GM21528 (cell line): ENCODE results near the gene IRGM.
A peak's percentile ranks its signal among the peaks of the same experiment; 100 is the strongest.
"Not testable (repeated sequence)": the region's sequence is repeated elsewhere in the genome, so short reads cannot be mapped to it uniquely, and the experiment has no call there.

Source experiments
- ATAC-seq: cut with Tn5 transposase; IDR thresholded peaks from one replicate; pipeline ENCODE4 v1.9.1; 2021; ENCODE audit warnings: mild to moderate bottlenecking, moderate library complexity; ENCODE audit not compliant: unreplicated experiment, low FRiP score

Gene IRGM

GRCh38 chr5:150846308-150846653 lies at the start of gene IRGM:
Gene IRGM (plus strand): TSS chr5:150846521. CDS start chr5:150848124, 1,603 bp downstream.
- not testable (repeated sequence) for ATAC-seq

GRCh38 chr5:150797384-150797783 lies 48.9 kb upstream of the IRGM start:
- ATAC-seq, result no peak

DNA sequence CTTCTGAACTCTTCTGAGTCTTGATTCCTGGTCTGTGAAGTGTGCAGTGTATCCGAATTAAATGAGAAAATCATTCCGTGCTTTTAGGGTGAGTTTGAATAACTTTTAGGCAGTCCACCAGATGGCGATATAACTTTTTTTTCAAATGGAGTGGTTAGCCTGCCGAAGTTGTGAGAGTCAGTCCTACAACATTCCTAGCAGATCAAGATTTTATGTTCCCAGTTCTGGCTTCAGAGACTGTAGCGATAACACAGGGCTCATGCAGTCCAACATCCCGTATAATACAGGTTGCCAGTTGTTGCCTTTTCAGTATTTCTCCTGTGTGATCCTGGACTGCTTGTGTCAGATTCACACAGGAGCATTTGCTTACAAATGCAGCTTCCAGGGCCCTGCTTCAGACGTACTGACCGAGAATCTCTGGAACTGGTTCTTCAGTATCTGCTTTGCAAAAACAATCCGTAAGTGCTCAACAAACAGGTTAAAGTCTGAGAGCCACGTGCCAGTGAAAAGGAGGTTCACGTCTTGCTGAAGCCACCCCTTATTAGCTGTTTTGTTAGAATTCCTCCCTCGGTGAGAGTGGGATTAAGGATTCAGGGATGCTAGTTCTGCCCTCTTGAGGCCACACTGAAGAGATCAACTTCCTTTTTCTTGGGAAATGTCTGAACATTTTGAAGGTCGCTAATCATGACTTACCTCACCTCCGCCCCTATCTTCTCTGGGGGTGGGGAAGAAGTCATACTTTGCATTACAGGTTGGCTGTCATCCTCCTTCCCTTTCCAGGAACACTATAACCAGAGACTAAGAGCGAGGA lies 45.0 kb upstream of the IRGM start:
- no peak for ATAC-seq

GRCh38 chr5:150804388-150804787 lies 41.9 kb upstream of the IRGM start:
- no peak for ATAC-seq

DNA sequence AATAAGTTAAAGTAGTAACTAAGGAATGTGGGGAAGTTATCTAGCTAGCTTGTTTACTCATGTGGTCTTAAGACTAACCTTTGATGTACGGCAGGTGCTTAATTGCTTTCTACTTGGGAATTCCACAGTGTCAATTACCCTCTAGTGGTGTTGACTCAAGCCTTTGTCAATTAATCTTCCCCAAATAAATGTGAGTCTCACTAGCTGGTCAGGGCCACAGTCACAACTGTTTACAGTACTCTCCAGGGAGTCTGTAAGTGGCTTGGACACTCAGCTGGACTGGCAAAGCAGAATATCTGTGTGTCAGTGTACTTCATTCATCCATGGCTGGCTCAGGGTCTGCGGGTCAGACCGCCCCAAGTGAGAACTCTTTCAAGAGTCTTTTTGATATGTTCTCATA lies 37.0 kb upstream of the IRGM start:
- ATAC-seq, result no peak

GRCh38 chr5:150815010-150815409 lies 31.3 kb upstream of the IRGM start:
- ATAC-seq, result no peak

DNA sequence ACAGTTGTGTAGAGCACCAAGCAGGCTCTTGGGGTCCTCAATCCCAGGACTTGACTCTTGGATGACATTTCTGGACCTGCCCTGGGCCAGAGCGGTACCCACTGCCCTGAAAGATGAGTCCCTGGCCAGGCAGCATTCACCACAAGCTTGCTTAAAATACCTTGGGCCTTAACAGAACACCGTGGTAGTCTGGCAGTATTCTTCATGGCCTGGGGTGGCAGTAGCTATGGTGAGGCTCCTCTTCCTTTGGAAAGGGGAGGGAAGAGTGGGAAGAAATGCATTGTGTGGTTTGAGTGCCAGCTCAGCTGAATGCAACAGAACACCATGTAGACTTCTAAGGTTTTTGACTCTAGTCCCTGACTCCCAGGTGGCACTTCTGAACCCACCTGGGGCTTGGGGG lies 29.4 kb upstream of the IRGM start:
- ATAC-seq, result no peak

DNA sequence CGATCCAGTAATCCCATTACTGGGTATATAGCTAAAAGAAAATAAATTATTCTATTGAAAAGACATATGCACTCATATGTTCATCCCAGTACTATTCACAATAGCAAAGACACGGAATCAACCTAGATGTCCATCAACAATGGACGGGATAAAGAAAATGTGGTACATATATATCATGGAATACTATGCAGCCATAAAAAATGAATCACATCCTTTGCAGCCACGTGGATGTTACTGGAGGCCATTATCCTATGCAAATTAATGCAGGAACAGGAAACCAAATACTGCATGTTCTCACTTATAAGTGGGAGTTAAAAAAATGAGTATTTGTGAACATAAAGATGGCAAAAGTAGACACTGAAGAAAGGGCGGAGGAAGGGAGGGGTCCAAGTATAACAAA lies 16.6 kb upstream of the IRGM start:
- ATAC-seq, result no peak

- ATAC-seq, result not testable (repeated sequence)
Observed at GRCh38 chr5:150831821-150832220, 14.5 kb upstream of the IRGM start.

- no peak for ATAC-seq
Observed at GRCh38 chr5:150836064-150836463, 10.3 kb upstream of the IRGM start.

DNA sequence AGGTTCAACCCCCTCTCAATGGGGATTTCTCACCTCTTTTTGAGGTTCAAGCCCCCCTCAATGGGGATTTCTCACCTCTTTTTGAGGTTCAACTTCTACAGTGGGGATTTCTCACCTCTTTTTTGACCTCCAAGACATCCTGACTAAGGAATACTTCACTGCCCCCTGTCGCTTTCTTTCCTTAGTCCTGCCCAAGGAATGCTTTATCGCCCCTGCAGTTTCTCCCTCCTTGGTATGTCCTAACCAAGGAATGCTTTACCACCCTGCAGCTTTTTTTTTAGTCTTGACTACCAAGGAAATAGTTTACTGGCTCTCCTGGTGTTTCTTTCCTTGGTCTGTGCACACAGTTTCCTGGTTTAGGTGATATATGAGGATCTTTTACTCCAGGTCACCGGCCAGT lies 9.6 kb upstream of the IRGM start:
- no peak for ATAC-seq

- not testable (repeated sequence) for ATAC-seq
Observed at GRCh38 chr5:150845185-150845859, 999 bp upstream of the IRGM start.

DNA sequence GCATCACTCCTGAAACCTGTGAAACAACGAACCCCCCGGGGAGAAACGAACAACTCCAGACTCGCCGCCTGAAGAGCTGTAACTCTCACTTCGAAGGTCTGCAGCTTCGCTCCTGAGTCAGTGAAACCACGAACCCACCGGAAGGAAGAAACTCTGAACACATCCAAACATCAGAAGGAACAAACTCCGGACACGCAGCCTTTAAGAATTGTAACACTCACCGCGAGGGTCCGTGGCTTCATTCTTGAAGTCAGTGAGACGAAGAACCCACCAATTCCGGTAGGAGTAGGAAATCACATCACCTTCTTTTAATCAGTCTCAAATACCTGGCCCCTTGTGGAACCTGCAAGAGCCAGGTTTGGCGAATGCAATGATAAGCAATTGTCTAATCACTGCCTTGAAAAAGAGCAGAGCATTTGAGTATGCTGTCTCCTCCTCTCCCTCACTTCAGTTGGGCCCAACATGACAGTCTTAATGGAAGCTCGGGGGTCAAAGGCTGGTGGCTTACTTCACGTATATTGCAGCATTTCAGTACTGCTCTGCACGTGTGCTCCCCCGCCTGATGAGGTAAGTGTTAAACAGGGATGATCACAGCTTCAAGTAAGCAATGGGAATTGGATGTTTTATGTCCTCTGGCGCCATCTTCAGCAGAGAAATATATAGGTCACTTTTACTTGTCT lies 473 bp downstream of the IRGM start:
- ATAC-seq, result peak; percentile 96

GRCh38 chr5:150847334-150847695 lies 994 bp downstream of the IRGM start:
- no peak for ATAC-seq

GRCh38 chr5:150848271-150848670 lies 1.9 kb downstream of the IRGM start:
- ATAC-seq, result no peak

GRCh38 chr5:150851039-150851438 lies 4.7 kb downstream of the IRGM start:
- no peak for ATAC-seq

GRCh38 chr5:150853561-150853960 lies 7.2 kb downstream of the IRGM start:
- ATAC-seq, result no peak

DNA sequence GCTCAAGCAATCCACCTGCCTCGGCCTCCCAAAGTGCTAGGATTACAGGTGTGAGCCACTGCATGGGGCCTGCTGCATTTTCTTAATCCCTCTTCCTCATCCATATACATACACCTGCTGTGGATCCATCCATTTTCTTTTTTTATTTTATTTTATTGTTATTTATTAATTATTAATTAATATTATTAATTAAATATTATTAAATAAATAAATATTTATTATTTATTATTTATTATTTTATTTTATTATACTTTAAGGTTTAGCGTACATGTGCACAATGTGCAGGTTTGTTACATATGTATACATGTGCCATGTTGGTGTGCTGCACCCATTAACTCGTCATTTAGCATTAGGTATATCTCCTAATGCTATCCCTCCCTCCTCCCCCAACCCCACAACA lies 10.4 kb downstream of the IRGM start:
- ATAC-seq, result not testable (repeated sequence)

- no peak for ATAC-seq
Observed at GRCh38 chr5:150860246-150860821, 14.0 kb downstream of the IRGM start.

DNA sequence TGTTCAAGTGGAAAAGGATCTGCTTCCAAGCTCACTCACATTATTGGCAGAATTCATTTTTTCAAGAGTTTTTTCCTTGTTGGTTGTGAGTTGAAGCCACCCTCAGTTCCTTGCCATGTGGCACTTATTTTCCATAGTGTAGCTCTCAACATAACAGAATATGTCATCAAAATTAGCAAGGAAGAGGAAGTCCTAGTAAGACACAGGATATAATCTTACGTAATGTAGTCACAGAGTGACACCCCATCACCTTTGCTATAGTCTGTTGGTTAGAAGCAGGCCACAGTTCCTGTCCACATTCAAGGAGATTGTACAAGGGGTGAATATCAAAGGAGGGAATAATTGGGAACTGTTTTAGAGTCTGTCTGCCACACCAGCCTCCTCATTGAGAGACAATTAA lies 15.7 kb downstream of the IRGM start:
- ATAC-seq, result no peak

DNA sequence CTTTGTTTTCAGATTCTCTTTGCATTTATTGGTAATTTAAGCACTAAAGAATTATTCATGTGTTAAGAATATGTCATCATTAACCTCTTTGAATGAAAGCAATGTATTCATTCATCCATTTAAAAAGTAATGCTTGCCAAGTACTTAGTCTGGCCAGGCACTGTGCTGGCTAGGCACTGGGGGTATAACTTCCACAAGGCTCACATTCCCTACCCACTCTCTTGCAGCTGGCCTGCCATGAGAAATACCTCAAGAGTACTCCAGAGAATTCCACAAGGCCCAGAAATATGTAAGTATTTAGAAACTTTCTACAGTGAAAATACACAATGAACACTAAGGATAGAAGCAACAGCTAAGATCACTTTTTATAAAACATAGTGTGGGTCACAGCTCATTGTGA lies 33.0 kb downstream of the IRGM start:
- ATAC-seq, result no peak
